Dendritic cell treated with granulocyte-macrophage colony-stimulating factor and Interleukin-4, amounts not matched to agents 40 ng/mL and 50 ng/mL, for 4 days (primary cell): ENCODE results near the gene XYLT1.
"Not testable (repeated sequence)": the region's sequence is repeated elsewhere in the genome, so short reads cannot be mapped to it uniquely, and the experiment has no call there.

Experiments
- H3K27ac Mint-ChIP-seq: one replicate; pipeline ENCODE4 v1.8.0; 2022; ENCODE audit warnings: mild to moderate bottlenecking, mixed read lengths
- H3K27me3 Mint-ChIP-seq: one replicate; pipeline ENCODE4 v1.8.0; 2022; ENCODE audit warnings: mild to moderate bottlenecking, mixed read lengths
- H3K36me3 Mint-ChIP-seq: one replicate; pipeline ENCODE4 v1.8.0; 2022; ENCODE audit warnings: low read depth, mixed read lengths
- H3K4me1 Mint-ChIP-seq: one replicate; pipeline ENCODE4 v1.8.0; 2022; ENCODE audit warnings: low read depth, mixed read lengths
- H3K4me3 Mint-ChIP-seq: one replicate; pipeline ENCODE4 v1.8.0; 2022; ENCODE audit warnings: mild to moderate bottlenecking, moderate library complexity, mixed read lengths
- H3K9me3 Mint-ChIP-seq: one replicate; pipeline ENCODE4 v1.8.0; 2022; ENCODE audit warnings: mixed read lengths
- intact Hi-C: fragments of 100-400 bp; cut with micrococcal nuclease; formaldehyde crosslinking; loops from one replicate; pipeline ENCODE4 v1.15.0; 2022

XYLT1 gene

GRCh38 chr16:17316005-17316404 lies 154.8 kb downstream of the XYLT1 start:
- Mint-ChIP-seq H3K36me3 (no peaks in the 10 kb centered on the region), H3K27me3 (no peaks in the 10 kb centered on the region), H3K9me3 (no peaks in the 10 kb centered on the region), H3K4me3 (no peak overlapping the region), H3K4me1 (peaks cover 74% of the 10 kb centered on the region), H3K27ac (no peak overlapping the region)
- intact Hi-C loops: no loop called here

GRCh38 chr16:17313793-17314547 lies 156.8 kb downstream of the XYLT1 start:
- no peaks in the 10 kb centered on the region for H3K36me3 Mint-ChIP-seq
- H3K27me3 Mint-ChIP-seq: no peaks in the 10 kb centered on the region
- peaks cover 65% of the 10 kb centered on the region for H3K4me1 Mint-ChIP-seq
- H3K27ac Mint-ChIP-seq: no peak overlapping the region
- H3K9me3 Mint-ChIP-seq: no peaks in the 10 kb centered on the region
- no peak overlapping the region for H3K4me3 Mint-ChIP-seq
- intact Hi-C loops: no loop called here

- Mint-ChIP-seq H3K4me3 (no peak overlapping the region), H3K27me3 (no peaks in the 10 kb centered on the region), H3K9me3 (no peaks in the 10 kb centered on the region), H3K27ac (peak overlapping the region; percentile 30), H3K36me3 (no peaks in the 10 kb centered on the region), H3K4me1 (peaks cover 61% of the 10 kb centered on the region)
- intact Hi-C loops: no loop called here
Observed at GRCh38 chr16:17313085-17313611, 157.6 kb downstream of the XYLT1 start.

- Mint-ChIP-seq H3K27me3 (no peaks in the 10 kb centered on the region), H3K9me3 (no peaks in the 10 kb centered on the region), H3K4me3 (no peak overlapping the region), H3K4me1 (peaks cover 56% of the 10 kb centered on the region), H3K36me3 (no peaks in the 10 kb centered on the region), H3K27ac (no peak overlapping the region)
- intact Hi-C loops: no loop called here
Observed at GRCh38 chr16:17312094-17312710, 158.6 kb downstream of the XYLT1 start.

- Mint-ChIP-seq H3K4me1 (peaks cover 52% of the 10 kb centered on the region), H3K27me3 (no peaks in the 10 kb centered on the region)
Observed at GRCh38 chr16:17311333-17312093, 159.2 kb downstream of the XYLT1 start.

GRCh38 chr16:17309510-17309909 lies 161.2 kb downstream of the XYLT1 start:
- intact Hi-C loops: loop anchor here (5.0 kb wide), 1 partner anchor 37 kb away; no protein-coding TSS in a partner anchor
- H3K27ac Mint-ChIP-seq: no peak overlapping the region
- H3K4me3 Mint-ChIP-seq: no peak overlapping the region
- H3K27me3 Mint-ChIP-seq: no peaks in the 10 kb centered on the region
- H3K9me3 Mint-ChIP-seq: no peaks in the 10 kb centered on the region
- H3K4me1 Mint-ChIP-seq: peaks cover 52% of the 10 kb centered on the region
- H3K36me3 Mint-ChIP-seq: no peaks in the 10 kb centered on the region

More at GRCh38 chr16:17311333-17312093, 159.2 kb downstream of the XYLT1 start:
- H3K27ac Mint-ChIP-seq: no peak overlapping the region
- no peaks in the 10 kb centered on the region for H3K9me3 Mint-ChIP-seq
- intact Hi-C loops: no loop called here
- no peaks in the 10 kb centered on the region for H3K36me3 Mint-ChIP-seq
- no peak overlapping the region for H3K4me3 Mint-ChIP-seq

- Mint-ChIP-seq H3K4me3 (no peak overlapping the region), H3K27me3 (no peaks in the 10 kb centered on the region), H3K9me3 (no peaks in the 10 kb centered on the region), H3K4me1 (peaks cover 55% of the 10 kb centered on the region), H3K27ac (no peak overlapping the region), H3K36me3 (no peaks in the 10 kb centered on the region)
- intact Hi-C loops: loop anchor here (5.0 kb wide), 1 partner anchor 36 kb away; no protein-coding TSS in a partner anchor
Observed at GRCh38 chr16:17308186-17308585, 162.6 kb downstream of the XYLT1 start.

- H3K27me3 Mint-ChIP-seq: no peaks in the 10 kb centered on the region
- H3K36me3 Mint-ChIP-seq: no peaks in the 10 kb centered on the region
- no peak overlapping the region for H3K4me3 Mint-ChIP-seq
- intact Hi-C loops: loop anchor here (5.0 kb wide), 1 partner anchor 35 kb away; no protein-coding TSS in a partner anchor
- no peak overlapping the region for H3K27ac Mint-ChIP-seq
- peaks cover 57% of the 10 kb centered on the region for H3K4me1 Mint-ChIP-seq
- no peaks in the 10 kb centered on the region for H3K9me3 Mint-ChIP-seq
Observed at GRCh38 chr16:17307504-17307903, 163.3 kb downstream of the XYLT1 start.

- Mint-ChIP-seq H3K4me3 (no peak overlapping the region), H3K4me1 (peaks cover 55% of the 10 kb centered on the region), H3K27me3 (no peaks in the 10 kb centered on the region), H3K9me3 (no peaks in the 10 kb centered on the region), H3K36me3 (no peaks in the 10 kb centered on the region), H3K27ac (no peak overlapping the region)
- intact Hi-C loops: loop anchor here (5.0 kb wide), 1 partner anchor 34 kb away; no protein-coding TSS in a partner anchor
Observed at GRCh38 chr16:17306745-17307144, 164.0 kb downstream of the XYLT1 start.

GRCh38 chr16:17306211-17306610 lies 164.5 kb downstream of the XYLT1 start:
- not testable (repeated sequence) for H3K4me3 Mint-ChIP-seq, H3K36me3 Mint-ChIP-seq, H3K9me3 Mint-ChIP-seq, H3K27me3 Mint-ChIP-seq, H3K27ac Mint-ChIP-seq
- peaks cover 50% of the 10 kb centered on the region for H3K4me1 Mint-ChIP-seq
- intact Hi-C loops: loop anchor here (5.0 kb wide), 1 partner anchor 34 kb away; no protein-coding TSS in a partner anchor

- no peaks in the 10 kb centered on the region for H3K9me3 Mint-ChIP-seq
- peaks cover 46% of the 10 kb centered on the region for H3K4me1 Mint-ChIP-seq
- H3K4me3 Mint-ChIP-seq: no peak overlapping the region
- H3K27ac Mint-ChIP-seq: no peak overlapping the region
- intact Hi-C loops: loop anchor here (5.0 kb wide), 1 partner anchor 33 kb away; no protein-coding TSS in a partner anchor
- H3K36me3 Mint-ChIP-seq: no peaks in the 10 kb centered on the region
- H3K27me3 Mint-ChIP-seq: no peaks in the 10 kb centered on the region
Observed at GRCh38 chr16:17305694-17306093, 165.1 kb downstream of the XYLT1 start.

GRCh38 chr16:17304491-17305119 lies 166.2 kb downstream of the XYLT1 start:
- Mint-ChIP-seq H3K9me3 (no peaks in the 10 kb centered on the region), H3K4me3 (no peak overlapping the region), H3K27me3 (no peaks in the 10 kb centered on the region), H3K27ac (no peak overlapping the region), H3K36me3 (no peaks in the 10 kb centered on the region), H3K4me1 (peaks cover 38% of the 10 kb centered on the region)
- intact Hi-C loops: loop anchor here (5.0 kb wide), 1 partner anchor 32 kb away; no protein-coding TSS in a partner anchor

- Mint-ChIP-seq H3K36me3 (no peaks in the 10 kb centered on the region), H3K27ac (no peak overlapping the region), H3K9me3 (no peaks in the 10 kb centered on the region), H3K4me1 (peaks cover 36% of the 10 kb centered on the region), H3K27me3 (no peaks in the 10 kb centered on the region), H3K4me3 (no peak overlapping the region)
- intact Hi-C loops: no loop called here
Observed at GRCh38 chr16:17304106-17304490, 166.7 kb downstream of the XYLT1 start.
